GM18520 (cell line): ENCODE measurements around the gene MYL12B.
"Not testable (repeated sequence)": the region's sequence is repeated elsewhere in the genome, so short reads cannot be mapped to it uniquely, and the experiment has no call there.

ENCODE experiments used
- ATAC-seq: cut with Tn5 transposase; IDR thresholded peaks from one replicate; pipeline ENCODE4 v1.9.1; 2021; ENCODE audit not compliant: unreplicated experiment

The MYL12B gene

GRCh38 chr18:3261373-3262233 lies at the start of gene MYL12B:
Gene MYL12B (plus strand): TSS chr18:3262133. CDS start chr18:3272899, 10,766 bp downstream.
- ATAC-seq, result peak; percentile 81

GRCh38 chr18:3212657-3213056 lies 49.3 kb upstream of the MYL12B start:
- no peak for ATAC-seq

- no peak for ATAC-seq
Measured at GRCh38 chr18:3213300-3214059, 48.5 kb upstream of the MYL12B start.

GRCh38 chr18:3214855-3215637 lies 46.9 kb upstream of the MYL12B start:
- ATAC-seq, result no peak

GRCh38 chr18:3216987-3217386 lies 44.9 kb upstream of the MYL12B start:
- ATAC-seq, result no peak

GRCh38 chr18:3217948-3218647 lies 43.8 kb upstream of the MYL12B start:
- no peak for ATAC-seq

GRCh38 chr18:3218819-3219218 lies 43.1 kb upstream of the MYL12B start:
- ATAC-seq, result no peak

- no peak for ATAC-seq
Measured at GRCh38 chr18:3219241-3219630, 42.7 kb upstream of the MYL12B start.

GRCh38 chr18:3219631-3220335 lies 42.1 kb upstream of the MYL12B start, which contains the start of gene MYOM1:
Gene MYOM1 (minus strand): TSS chr18:3219968. CDS start chr18:3215223, 4,745 bp downstream.
- no peak for ATAC-seq

- not testable (repeated sequence) for ATAC-seq
Measured at GRCh38 chr18:3220868-3221267, 41.1 kb upstream of the MYL12B start.

GRCh38 chr18:3221496-3221895 lies 40.4 kb upstream of the MYL12B start:
- ATAC-seq, result no peak

- ATAC-seq, result no peak
Measured at GRCh38 chr18:3223356-3223755, 38.6 kb upstream of the MYL12B start.

- no peak for ATAC-seq
Measured at GRCh38 chr18:3224223-3224622, 37.7 kb upstream of the MYL12B start.

- no peak for ATAC-seq
Measured at GRCh38 chr18:3225588-3225987, 36.3 kb upstream of the MYL12B start.

GRCh38 chr18:3226048-3226447 lies 35.9 kb upstream of the MYL12B start:
- no peak for ATAC-seq

GRCh38 chr18:3230401-3231334 lies 31.3 kb upstream of the MYL12B start:
- ATAC-seq, result no peak

- no peak for ATAC-seq
Measured at GRCh38 chr18:3233004-3233403, 28.9 kb upstream of the MYL12B start.

- no peak for ATAC-seq
Measured at GRCh38 chr18:3233433-3234168, 28.3 kb upstream of the MYL12B start.
